ENCODE results near the gene IL18. TPM values are rescaled to one million over a fixed set of nuclear protein-coding genes. Genes with fewer than 3 reads are reported as not detected.

The IL18 gene
- total RNA-seq, 4 donors from 2014 or later = 9.2 to 81.6 (median 27.6) TPM

DNA sequence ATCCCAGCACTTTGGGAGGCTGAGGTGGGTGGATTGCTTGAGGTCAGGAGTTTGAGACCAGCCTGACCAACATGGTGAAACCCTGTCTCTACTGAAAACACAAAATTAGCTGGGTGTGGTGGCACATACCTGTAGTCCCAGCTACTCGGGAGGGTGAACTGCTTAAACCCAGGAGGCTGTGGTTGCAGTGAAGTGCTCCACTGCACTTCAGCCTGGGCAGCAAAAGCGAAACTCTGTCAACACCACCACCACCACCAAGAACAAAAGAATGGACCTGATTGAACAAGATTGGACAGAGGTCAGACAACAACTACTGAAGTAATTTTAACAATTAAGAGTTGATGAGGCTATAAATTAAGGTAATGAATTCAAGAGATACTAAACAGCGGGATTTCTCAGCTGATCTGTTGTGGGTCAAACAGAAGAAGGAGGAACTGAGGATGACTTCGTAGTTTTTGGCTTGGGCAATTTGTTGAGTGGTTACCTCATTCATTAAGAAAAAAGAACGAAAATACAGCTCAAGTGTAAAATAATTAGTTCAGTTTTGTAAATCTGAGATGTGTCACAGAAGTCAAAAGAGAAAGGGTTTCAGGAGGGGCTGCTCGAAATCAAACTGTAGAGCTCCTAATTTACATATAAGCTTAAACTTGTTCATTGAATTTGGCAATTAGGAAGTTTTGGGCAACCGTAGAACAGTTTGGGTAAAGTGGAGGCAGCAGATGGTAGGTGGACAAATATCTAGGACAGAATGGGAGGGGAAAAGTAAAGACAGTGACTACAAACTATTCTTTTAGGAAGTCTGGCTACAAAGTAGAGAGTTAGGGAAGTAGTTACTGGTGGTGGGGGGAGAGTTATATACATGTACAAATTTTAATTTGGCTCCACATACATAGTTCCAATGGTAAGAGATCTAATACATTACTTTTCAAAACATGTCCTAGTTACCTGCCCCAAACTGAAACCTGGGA, 4.5 kb downstream of the IL18 start:
- TF ChIP-seq, protein P1, sequence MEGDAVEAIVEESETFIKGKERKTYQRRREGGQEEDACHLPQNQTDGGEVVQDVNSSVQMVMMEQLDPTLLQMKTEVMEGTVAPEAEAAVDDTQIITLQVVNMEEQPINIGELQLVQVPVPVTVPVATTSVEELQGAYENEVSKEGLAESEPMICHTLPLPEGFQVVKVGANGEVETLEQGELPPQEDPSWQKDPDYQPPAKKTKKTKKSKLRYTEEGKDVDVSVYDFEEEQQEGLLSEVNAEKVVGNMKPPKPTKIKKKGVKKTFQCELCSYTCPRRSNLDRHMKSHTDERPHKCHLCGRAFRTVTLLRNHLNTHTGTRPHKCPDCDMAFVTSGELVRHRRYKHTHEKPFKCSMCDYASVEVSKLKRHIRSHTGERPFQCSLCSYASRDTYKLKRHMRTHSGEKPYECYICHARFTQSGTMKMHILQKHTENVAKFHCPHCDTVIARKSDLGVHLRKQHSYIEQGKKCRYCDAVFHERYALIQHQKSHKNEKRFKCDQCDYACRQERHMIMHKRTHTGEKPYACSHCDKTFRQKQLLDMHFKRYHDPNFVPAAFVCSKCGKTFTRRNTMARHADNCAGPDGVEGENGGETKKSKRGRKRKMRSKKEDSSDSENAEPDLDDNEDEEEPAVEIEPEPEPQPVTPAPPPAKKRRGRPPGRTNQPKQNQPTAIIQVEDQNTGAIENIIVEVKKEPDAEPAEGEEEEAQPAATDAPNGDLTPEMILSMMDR (IDR thresholded peaks at IDR 0.05; ENCODE audit: low read depth) = no peak

- TF ChIP-seq, protein P1 (IDR thresholded peaks at IDR 0.05; ENCODE audit: low read depth) = no peak
These were observed 6.7 kb downstream of the IL18 start for GRCh38 chr11:112156956-112157766.

- TF ChIP-seq, protein P1 (IDR thresholded peaks at IDR 0.05; ENCODE audit: low read depth) = no peak
These were observed 7.5 kb downstream of the IL18 start for GRCh38 chr11:112156153-112156955.

DNA sequence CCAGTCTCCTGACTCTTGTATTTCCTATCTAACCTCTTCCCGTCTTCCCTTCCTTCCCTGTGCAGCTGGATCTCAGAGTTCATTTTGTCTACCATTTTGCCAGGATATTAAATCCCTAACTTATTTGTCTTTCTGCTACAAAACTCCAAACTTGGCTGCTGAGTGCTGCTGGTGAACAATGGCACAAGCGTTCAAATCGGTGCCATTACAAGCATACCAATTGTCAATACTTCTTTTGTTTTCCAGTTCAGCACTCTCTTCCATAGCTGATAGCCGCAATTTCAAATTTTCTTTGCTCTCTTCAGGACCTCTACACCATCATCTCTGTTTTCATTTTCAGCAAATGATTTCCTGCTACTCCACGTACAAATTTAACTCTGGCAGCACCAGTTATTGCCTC, 13.4 kb downstream of the IL18 start:
- TF ChIP-seq, protein P1 (IDR thresholded peaks at IDR 0.05; ENCODE audit: low read depth) = no peak

GRCh38 chr11:112143597-112143996, 20.3 kb downstream of the IL18 start:
- TF ChIP-seq, protein P1 (IDR thresholded peaks at IDR 0.05; ENCODE audit: low read depth) = no peak

DNA sequence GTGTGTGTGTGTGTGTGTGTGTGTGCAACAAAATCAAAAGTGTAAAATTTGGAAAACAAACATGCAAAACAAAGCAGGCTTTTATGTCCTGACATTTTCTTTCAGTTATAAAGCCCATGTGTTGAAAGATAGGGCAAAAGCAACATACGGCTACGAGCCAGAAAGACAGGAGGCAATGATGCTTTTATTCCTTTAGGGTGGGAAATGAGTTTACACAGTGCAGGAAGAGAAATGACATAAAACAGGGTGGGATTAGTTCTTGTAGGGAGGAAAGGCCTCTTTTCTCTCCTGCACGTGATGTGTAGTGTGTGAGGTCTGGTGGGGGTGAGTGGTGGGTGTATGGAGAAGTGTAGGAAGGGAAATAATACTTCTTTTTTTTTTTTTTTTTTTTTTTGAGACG, 29.4 kb downstream of the IL18 start:
- TF ChIP-seq, protein P1 (IDR thresholded peaks at IDR 0.05; ENCODE audit: low read depth) = no peak

Data from subcutaneous adipose tissue (tissue), 4 donors.